ENCODE measurements around the gene SNAP91. TPM values are rescaled to one million over a fixed set of nuclear protein-coding genes. Genes with fewer than 3 reads are reported as not detected.

Gene SNAP91
- total and polyA plus RNA-seq, 7 donors, result 0.60 to 3.2 (median 2.0) TPM; not detected in 1

GRCh38 chr6:83593395-83593785 lies 115.5 kb downstream of the SNAP91 start:
- no peaks in the 10 kb centered on the region for H3K9me3 ChIP-seq
- DNase-seq, result no peak
- H3K27me3 ChIP-seq, result no peaks in the 10 kb centered on the region
- no peak overlapping the region for H3K4me3 ChIP-seq
- WGBS, 2 donors, result 92% methylated on average over 9 of the region's 9 CpGs
- TF ChIP-seq POLR2A (IDR thresholded peaks at IDR 0.05), result no peak
- TF ChIP-seq CTCF (IDR thresholded peaks at IDR 0.05), result no peak
- no peak for TF ChIP-seq POLR2AphosphoS5 (IDR thresholded peaks at IDR 0.05)
- no peak for TF ChIP-seq EP300 (IDR thresholded peaks at IDR 0.05)
- no peaks in the 10 kb centered on the region for H3K4me1 ChIP-seq
- H3K27ac ChIP-seq, result no peak overlapping the region
- no peaks in the 10 kb centered on the region for H3K36me3 ChIP-seq
- intact Hi-C loops (cut with DNase I), result no loop called here

- H3K27ac ChIP-seq, result no peak overlapping the region
- 76 to 79% methylated on average over 2 of the region's 2 CpGs for WGBS, 2 donors
- H3K4me3 ChIP-seq, result no peak overlapping the region
- no peaks in the 10 kb centered on the region for H3K4me1 ChIP-seq
- DNase-seq, result no peak
- H3K27me3 ChIP-seq, result no peaks in the 10 kb centered on the region
- H3K36me3 ChIP-seq, result no peaks in the 10 kb centered on the region
- H3K9me3 ChIP-seq, result no peaks in the 10 kb centered on the region
- intact Hi-C loops (cut with DNase I), result no loop called here
- no peak for TF ChIP-seq POLR2AphosphoS5 (IDR thresholded peaks at IDR 0.05)
- TF ChIP-seq POLR2A (IDR thresholded peaks at IDR 0.05), result no peak
- TF ChIP-seq EP300 (IDR thresholded peaks at IDR 0.05), result no peak
- TF ChIP-seq CTCF (IDR thresholded peaks at IDR 0.05), result no peak
Observed at GRCh38 chr6:83592770-83593394, 116.0 kb downstream of the SNAP91 start.

GRCh38 chr6:83590416-83590815 lies 118.5 kb downstream of the SNAP91 start:
- no peak for DNase-seq
- TF ChIP-seq POLR2AphosphoS5 (IDR thresholded peaks at IDR 0.05) (no peak), EP300 (IDR thresholded peaks at IDR 0.05) (no peak), POLR2A (IDR thresholded peaks at IDR 0.05) (no peak), CTCF (IDR thresholded peaks at IDR 0.05) (no peak)
- no peaks in the 10 kb centered on the region for H3K9me3 ChIP-seq
- no peaks in the 10 kb centered on the region for H3K36me3 ChIP-seq
- intact Hi-C loops (cut with DNase I), result no loop called here
- no peak overlapping the region for H3K4me3 ChIP-seq
- H3K27ac ChIP-seq, result no peak overlapping the region
- WGBS, 2 donors, result 39 to 45% methylated on average over 1 of the region's 1 CpG
- no peaks in the 10 kb centered on the region for H3K27me3 ChIP-seq
- no peaks in the 10 kb centered on the region for H3K4me1 ChIP-seq

GRCh38 chr6:83589076-83589475 lies 119.8 kb downstream of the SNAP91 start:
- no peaks in the 10 kb centered on the region for H3K36me3 ChIP-seq
- H3K4me1 ChIP-seq, result no peaks in the 10 kb centered on the region
- H3K27me3 ChIP-seq, result no peaks in the 10 kb centered on the region
- no peak overlapping the region for H3K27ac ChIP-seq
- H3K9me3 ChIP-seq, result no peaks in the 10 kb centered on the region
- no peak for DNase-seq
- no peak for TF ChIP-seq POLR2A (IDR thresholded peaks at IDR 0.05)
- no peak for TF ChIP-seq EP300 (IDR thresholded peaks at IDR 0.05)
- no peak for TF ChIP-seq CTCF (IDR thresholded peaks at IDR 0.05)
- TF ChIP-seq POLR2AphosphoS5 (IDR thresholded peaks at IDR 0.05), result no peak
- no peak overlapping the region for H3K4me3 ChIP-seq
- intact Hi-C loops (cut with DNase I), result no loop called here

- intact Hi-C loops (cut with DNase I), result no loop called here
- no peaks in the 10 kb centered on the region for H3K27me3 ChIP-seq
- no peak for DNase-seq
- H3K4me3 ChIP-seq, result no peak overlapping the region
- H3K9me3 ChIP-seq, result no peaks in the 10 kb centered on the region
- no peaks in the 10 kb centered on the region for H3K36me3 ChIP-seq
- TF ChIP-seq POLR2A (IDR thresholded peaks at IDR 0.05), result no peak
- no peak for TF ChIP-seq POLR2AphosphoS5 (IDR thresholded peaks at IDR 0.05)
- no peak for TF ChIP-seq EP300 (IDR thresholded peaks at IDR 0.05)
- TF ChIP-seq CTCF (IDR thresholded peaks at IDR 0.05), result no peak
- H3K27ac ChIP-seq, result no peak overlapping the region
- peaks cover 0 to 7% (median 4%) of the 10 kb centered on the region in 4 donors for H3K4me1 ChIP-seq
- WGBS, 2 donors, result 69 to 90% methylated on average over 1 of the region's 1 CpG
Observed at GRCh38 chr6:83578057-83578456, 130.8 kb downstream of the SNAP91 start.
